Activated CD4-positive, CD25-positive, alpha-beta regulatory T cell (primary cell): Measurements from ENCODE around the gene SLC10A6.

Experiments
- DNase-seq, 4 experiments: peaks; one replicate each; lab custom pipeline; 2025; lab: John Stamatoyannopoulos, UW

SLC10A6 gene

DNA sequence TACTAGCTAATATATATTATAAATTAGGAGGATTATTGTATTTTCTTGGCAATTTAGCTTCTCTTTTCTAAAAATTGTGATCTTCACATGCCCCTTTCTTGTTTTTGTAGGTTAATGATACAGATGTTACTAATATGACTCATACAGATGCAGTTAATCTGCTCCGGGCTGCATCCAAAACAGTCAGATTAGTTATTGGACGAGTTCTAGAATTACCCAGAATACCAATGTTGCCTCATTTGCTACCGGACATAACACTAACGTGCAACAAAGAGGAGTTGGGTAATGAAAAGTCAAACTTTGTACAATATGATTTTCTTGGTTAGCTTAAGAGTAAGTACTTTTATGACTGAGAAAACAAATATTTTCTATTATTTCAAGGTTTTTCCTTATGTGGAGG lies 74.1 kb downstream of the SLC10A6 start:
- DNase-seq = no peak
